ENCODE data around the gene CELA2A.

CELA2A gene

GRCh38 chr1:15445390-15446122 lies 11.0 kb upstream of the CELA2A start:
- no peak for TF ChIP-seq REST (IDR thresholded peaks at IDR 0.05; ENCODE audit: insufficient replicate concordance, low read depth)
- TF ChIP-seq GABPA (IDR thresholded peaks at IDR 0.05; ENCODE audit: low read depth): no peak
- TF ChIP-seq SPI1 (IDR thresholded peaks at IDR 0.05; ENCODE audit: borderline replicate concordance, low read depth): no peak
- TF ChIP-seq POLR2AphosphoS5 (IDR thresholded peaks at IDR 0.05; ENCODE audit: low read depth): no peak
- no peak for TF ChIP-seq CTCF (IDR thresholded peaks at IDR 0.05; ENCODE audit: insufficient read depth, low read length)
- DNase-seq (ENCODE audit: low read depth in 1 of 2, low spot score in 1 of 2): no peak
- Histone ChIP-seq H3K27ac (replicated peaks) (no peak overlapping the region), H3K4me3 (replicated peaks; ENCODE audit: insufficient read depth, low read length) (no peak overlapping the region), H3K27me3 (ENCODE audit: insufficient read depth, poor library complexity, severe bottlenecking) (peaks cover 6% of the 10 kb centered on the region)

GRCh38 chr1:15446212-15446611 lies 10.3 kb upstream of the CELA2A start:
- DNase-seq (ENCODE audit: low read depth in 1 of 2, low spot score in 1 of 2): no peak
- Histone ChIP-seq H3K27ac (replicated peaks) (no peak overlapping the region), H3K27me3 (ENCODE audit: insufficient read depth, poor library complexity, severe bottlenecking) (peaks cover 6% of the 10 kb centered on the region), H3K4me3 (replicated peaks; ENCODE audit: insufficient read depth, low read length) (no peak overlapping the region)
- TF ChIP-seq CTCF (IDR thresholded peaks at IDR 0.05; ENCODE audit: insufficient read depth, low read length) (no peak), POLR2AphosphoS5 (IDR thresholded peaks at IDR 0.05; ENCODE audit: low read depth) (no peak), REST (IDR thresholded peaks at IDR 0.05; ENCODE audit: insufficient replicate concordance, low read depth) (no peak), SPI1 (IDR thresholded peaks at IDR 0.05; ENCODE audit: borderline replicate concordance, low read depth) (no peak), GABPA (IDR thresholded peaks at IDR 0.05; ENCODE audit: low read depth) (no peak)

GRCh38 chr1:15448877-15449462 lies 7.6 kb upstream of the CELA2A start:
- no peak for TF ChIP-seq REST (IDR thresholded peaks at IDR 0.05; ENCODE audit: insufficient replicate concordance, low read depth)
- TF ChIP-seq POLR2AphosphoS5 (IDR thresholded peaks at IDR 0.05; ENCODE audit: low read depth): no peak
- TF ChIP-seq SPI1 (IDR thresholded peaks at IDR 0.05; ENCODE audit: borderline replicate concordance, low read depth): no peak
- TF ChIP-seq GABPA (IDR thresholded peaks at IDR 0.05; ENCODE audit: low read depth): no peak
- TF ChIP-seq CTCF (IDR thresholded peaks at IDR 0.05; ENCODE audit: insufficient read depth, low read length): no peak
- Histone ChIP-seq H3K27me3 (ENCODE audit: insufficient read depth, poor library complexity, severe bottlenecking) (peaks cover 4% of the 10 kb centered on the region), H3K4me3 (replicated peaks; ENCODE audit: insufficient read depth, low read length) (no peak overlapping the region), H3K27ac (replicated peaks) (no peak overlapping the region)
- DNase-seq (ENCODE audit: low read depth in 1 of 2, low spot score in 1 of 2): no peak
